ENCODE measurements around the gene SEC14L2.
"Not testable (repeated sequence)": the region's sequence is repeated elsewhere in the genome, so short reads cannot be mapped to it uniquely, and the experiment has no call there.

SEC14L2 gene

DNA sequence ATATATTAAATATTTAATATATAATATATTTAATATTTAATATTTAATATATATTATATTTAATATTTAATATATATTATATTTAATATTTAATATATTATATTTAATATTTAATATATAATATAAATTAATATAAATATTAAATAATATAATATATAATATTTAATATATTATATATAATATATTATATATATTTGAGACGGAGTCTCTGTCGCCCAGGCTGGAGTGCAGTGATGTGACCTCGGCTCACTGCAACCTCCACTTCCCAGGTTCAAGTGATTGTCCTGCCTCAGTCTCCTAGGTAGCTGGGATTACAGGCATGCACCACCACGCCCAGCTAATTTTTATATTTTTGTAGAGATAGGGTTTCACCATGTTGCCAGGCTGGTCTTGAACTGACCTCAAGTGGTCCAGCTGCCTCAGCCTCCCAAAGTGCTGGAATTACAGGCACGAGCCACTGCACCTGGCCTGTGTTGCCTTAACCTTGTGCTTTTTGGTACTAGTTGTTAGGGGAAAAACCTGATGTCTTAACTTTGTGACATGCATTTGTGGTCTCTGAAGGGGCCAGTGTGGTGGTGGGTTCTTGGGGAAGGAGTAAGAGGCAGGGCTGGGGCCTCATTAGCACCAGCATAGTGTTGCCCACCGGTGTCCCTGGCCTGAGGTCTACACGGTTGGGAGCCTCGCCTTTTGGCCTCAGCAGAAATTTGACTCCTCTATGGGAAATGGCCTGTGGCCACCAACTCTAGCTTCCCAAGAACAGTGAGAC is 58.4 kb downstream of the SEC14L2 start:
- DNase-seq = no peak

DNA sequence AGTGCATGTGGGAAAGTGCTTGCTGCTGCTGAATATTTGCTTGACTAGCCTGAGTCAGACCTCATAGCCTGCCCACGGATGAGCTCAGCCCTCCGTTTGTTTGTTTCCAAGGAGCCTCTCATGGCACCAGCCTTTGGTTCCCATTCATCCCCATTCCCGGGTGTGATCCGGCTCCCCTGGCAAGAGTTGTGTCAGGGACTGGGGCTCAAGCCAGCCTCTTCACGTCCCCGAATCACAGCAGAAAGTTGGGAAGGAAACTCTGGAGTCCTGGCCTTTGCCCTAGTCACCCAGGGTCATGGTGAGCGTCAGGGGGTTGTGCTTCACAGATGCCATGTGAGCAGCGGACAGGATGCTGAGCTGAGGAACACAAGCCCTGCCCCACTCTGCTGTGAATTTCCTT is 61.2 kb downstream of the SEC14L2 start:
- peak in 9 of 14 donors; percentile 2 to 89 (median 28) for DNase-seq

DNA sequence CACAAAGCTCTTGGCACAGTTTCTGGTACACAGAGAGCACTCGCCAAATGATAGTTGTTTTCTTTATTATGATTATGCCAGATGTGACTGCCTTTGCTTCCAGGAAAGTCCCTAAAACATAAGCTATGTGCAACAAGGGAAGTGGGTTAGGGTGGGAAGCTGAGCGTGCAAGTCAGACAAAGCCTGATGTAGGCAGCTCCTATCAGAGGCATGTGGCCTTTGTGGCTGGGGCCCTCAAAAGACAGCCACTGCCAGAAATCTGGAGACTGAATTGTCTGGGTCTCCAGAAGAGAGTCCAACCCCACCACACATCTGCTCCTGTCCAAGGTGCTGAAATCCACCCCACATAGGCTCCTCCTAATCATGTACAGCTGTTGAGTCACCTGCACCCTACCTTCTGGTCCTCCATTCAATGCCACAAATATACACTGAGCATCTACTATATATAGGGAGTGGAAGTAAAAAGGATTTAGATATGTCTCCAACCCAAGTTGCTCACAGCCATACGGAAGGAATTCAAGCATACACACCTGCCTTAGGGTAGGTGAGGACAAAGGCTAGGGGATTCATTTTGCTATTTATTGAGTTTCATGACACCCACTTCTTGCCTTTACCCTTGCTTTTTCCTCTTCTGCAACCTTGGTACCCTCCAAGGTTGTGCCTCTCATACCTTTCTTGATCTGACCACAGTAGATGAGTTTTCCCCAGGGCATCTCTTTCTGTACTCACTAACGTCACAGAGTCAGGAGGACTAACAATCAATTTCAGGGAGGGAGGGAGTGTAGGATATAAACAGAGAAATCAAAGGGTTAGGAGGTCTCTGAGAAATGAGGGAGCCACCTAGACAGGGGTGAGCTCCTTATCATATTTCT is 62.6 kb downstream of the SEC14L2 start:
- no peak for DNase-seq

DNA sequence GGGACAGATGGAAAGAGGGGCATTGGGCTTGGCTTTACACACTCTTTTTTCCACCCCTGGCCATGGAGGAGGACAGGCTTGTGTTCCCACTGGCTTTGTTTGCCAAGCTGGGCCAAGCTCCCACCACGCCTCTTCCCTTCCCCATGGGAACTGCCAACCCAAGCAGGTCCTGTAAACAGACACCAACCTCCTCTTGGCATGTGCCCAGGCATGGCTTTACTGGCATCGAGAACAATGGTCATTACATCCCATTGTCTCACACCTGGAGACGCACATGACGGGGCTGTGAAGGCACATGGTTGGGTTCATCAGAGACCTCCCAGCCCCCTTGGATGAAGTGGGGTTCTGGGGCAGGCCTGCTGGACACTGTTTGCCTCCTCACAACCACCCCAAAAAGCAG is 63.3 kb downstream of the SEC14L2 start:
- DNase-seq = no peak

DNA sequence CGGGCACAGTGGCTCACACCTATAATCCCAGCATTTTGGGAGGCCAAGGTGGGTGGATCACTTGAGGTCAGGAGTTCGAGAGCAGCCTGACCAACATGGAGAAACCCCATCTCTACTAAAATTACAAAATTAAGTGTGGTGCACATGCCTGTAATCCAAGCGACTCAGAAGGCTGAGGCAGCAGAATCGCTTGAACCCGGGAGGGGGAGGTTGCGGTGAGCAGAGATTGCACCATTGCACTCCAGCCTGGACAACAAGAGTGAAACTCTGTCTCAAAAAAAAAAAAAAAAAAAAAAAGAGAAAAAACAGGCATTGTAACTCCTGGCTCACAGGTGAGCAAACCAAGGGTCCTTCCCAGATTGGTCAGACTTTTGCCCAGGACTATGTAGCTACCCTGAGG is 63.7 kb downstream of the SEC14L2 start:
- DNase-seq = not testable (repeated sequence)

GRCh38 chr22:30469165-30469564 is 72.3 kb downstream of the SEC14L2 start:
- no peak for DNase-seq

DNA sequence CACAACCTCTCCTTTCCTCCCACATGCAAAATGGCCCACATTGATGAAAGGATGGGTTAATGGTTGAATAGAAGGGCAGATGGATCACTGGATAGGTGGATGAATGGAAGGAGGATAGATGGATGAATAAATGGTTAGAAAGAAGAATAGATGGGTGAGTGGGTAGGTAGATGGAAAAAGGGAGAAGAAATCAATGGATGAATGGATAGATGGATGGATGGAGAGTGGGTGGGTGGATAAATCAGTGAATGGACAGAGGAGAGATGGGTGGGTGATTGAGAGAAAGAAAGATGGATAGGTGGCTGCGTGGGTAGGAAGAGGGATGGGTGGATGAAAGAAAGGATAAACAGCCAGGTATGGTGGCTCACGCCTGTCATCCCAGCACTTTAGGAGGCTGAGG is 73.8 kb downstream of the SEC14L2 start:
- no peak for DNase-seq

GRCh38 chr22:30471616-30472318 is 74.9 kb downstream of the SEC14L2 start, which contains the start of gene SEC14L3:
TSS of gene SEC14L3 (minus strand) at chr22:30472017. CDS start at chr22:30471958, 59 bp downstream.
- DNase-seq = no peak

DNA sequence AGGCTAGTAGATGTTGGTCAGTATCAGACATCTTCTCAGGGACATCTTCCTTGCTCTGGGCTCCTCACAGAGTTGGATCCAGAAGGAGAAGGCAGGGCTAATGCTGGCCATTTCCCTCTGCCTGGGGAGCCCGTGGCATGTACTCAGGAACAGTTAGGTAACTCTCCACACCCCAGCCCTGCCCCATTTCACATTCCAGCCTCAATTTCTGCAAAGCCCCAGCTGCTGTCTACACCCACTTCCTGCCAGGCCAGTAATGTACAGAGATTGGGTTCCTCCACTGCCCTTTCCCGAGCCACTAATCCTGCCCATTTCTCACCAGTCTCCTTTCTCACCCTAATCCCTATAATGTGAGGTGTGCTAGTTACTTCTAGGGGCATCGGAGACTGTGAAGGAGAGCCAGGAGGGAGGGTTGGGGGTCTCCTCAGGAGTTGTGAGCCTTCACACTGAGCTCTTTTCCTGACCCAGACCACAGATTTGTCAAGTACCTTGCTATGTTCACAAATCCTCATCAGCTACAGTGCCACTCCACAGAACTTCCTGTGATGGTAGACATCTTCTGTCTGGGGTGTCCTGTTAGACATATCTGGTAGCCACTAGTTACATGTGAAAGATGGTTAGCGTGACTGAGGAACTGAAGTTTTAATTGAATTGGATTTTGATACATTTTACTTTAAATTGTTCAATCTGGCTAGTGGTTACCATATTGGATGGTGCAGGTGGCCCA is 76.3 kb downstream of the SEC14L2 start:
- no peak for DNase-seq

- DNase-seq = no peak
Observed at GRCh38 chr22:30474121-30474520, 77.3 kb downstream of the SEC14L2 start.

All from C1 segment of cervical spinal cord (tissue), 14 donors.